ENCODE results near the gene VPS41.
"Not testable (repeated sequence)": the region's sequence is repeated elsewhere in the genome, so short reads cannot be mapped to it uniquely, and the experiment has no call there.

Gene VPS41

GRCh38 chr7:38862666-38863065, 46.3 kb downstream of the VPS41 start:
- Histone ChIP-seq H3K23ac (ENCODE audit: low read length) (no peak overlapping the region), H3K4me1 (ENCODE audit: control insufficient read depth, low read depth, low read length) (no peaks in the 10 kb centered on the region), H2AK5ac (ENCODE audit: low read length) (no peak overlapping the region), H3K27me3 (ENCODE audit: insufficient read depth, low read length, poor library complexity) (no peaks in the 10 kb centered on the region), H2BK5ac (ENCODE audit: low read length) (no peak overlapping the region), H3K79me2 (ENCODE audit: control insufficient read depth, insufficient read depth, low read length) (no peaks in the 10 kb centered on the region), H3K27ac (ENCODE audit: low read depth, low read length) (no peak overlapping the region), H3K36me3 (ENCODE audit: control insufficient read depth, insufficient read depth, low read length) (no peaks in the 10 kb centered on the region), H3K9ac (ENCODE audit: low read length) (no peak overlapping the region), H3K4me3 (ENCODE audit: low read length) (no peak overlapping the region), H3K79me1 (ENCODE audit: low read length) (no peaks in the 10 kb centered on the region), H3K4me2 (ENCODE audit: low read length) (no peak overlapping the region), H3K56ac (ENCODE audit: low read length) (no peak overlapping the region), H3K18ac (ENCODE audit: low read length) (no peak overlapping the region), H4K8ac (ENCODE audit: low read depth, low read length) (no peak overlapping the region), H3K4ac (ENCODE audit: low read depth, low read length) (no peak overlapping the region), H2BK15ac (replicated peaks; ENCODE audit: low read depth) (no peak overlapping the region), H4K5ac (ENCODE audit: low read length) (no peak overlapping the region), H2BK120ac (ENCODE audit: low read depth, low read length) (no peak overlapping the region)
- WGBS (ENCODE audit: extremely low coverage, insufficient coverage, low lambda C conversion rate): no CpG with 5 or more reads among the region's 3 CpGs
- DNase-seq: no peak

DNA sequence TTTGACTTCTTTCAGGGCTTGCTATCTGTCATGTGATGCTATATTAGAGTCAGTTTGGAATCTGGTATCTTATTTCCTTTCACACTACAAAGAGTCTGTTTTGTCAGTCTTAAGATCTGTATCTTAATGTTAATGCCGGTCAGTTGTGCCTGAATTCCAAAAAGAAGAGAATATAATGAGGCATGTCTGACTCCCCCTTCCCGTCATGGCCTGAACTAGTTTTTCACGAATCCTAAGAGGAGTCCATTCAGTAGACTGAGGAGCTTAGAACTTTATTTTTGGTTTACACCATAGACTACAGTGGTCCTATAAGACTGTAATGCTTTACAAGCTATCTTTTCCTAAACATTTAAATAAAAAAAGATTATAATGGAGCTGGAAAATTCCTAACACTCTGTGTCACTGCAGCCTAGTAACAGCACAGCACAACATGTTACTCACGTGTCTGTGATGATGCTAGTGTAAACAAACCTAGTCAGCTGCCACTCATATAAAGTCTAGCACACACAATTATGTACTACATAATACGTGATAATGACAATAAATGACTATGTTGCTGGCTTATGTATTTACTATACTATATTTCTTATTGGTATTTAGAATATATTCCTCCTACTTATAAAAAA, 50.6 kb downstream of the VPS41 start:
- no CpG with 5 or more reads among the region's 5 CpGs for WGBS (ENCODE audit: extremely low coverage, insufficient coverage, low lambda C conversion rate)
- H3K27ac ChIP-seq (ENCODE audit: low read depth, low read length): no peak overlapping the region

DNA sequence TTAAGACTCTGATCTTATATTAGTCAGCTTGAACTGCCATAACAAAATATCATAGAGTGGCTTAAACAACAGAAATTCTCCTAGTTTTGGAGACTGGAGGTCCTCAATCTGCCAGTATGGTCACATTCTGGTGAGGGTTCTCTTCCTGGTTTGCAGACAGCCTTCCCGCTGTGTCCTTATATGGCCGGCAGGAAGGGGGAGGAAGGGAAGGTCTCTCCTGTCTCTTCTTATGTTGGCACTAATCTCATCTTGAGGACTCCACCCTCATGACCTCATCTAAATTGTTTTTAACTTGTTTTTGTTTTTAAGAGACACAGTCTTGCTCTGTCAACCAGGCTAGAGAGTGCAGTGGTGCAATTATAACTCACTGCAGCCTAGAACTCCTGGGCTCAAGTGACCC, 53.1 kb downstream of the VPS41 start:
- peak; percentile 26 for DNase-seq
- Histone ChIP-seq H2BK120ac (ENCODE audit: low read depth, low read length) (no peak overlapping the region), H2AK5ac (ENCODE audit: low read length) (no peak overlapping the region), H3K4me1 (ENCODE audit: control insufficient read depth, low read depth, low read length) (no peaks in the 10 kb centered on the region), H3K56ac (ENCODE audit: low read length) (no peak overlapping the region), H3K9ac (ENCODE audit: low read length) (no peak overlapping the region), H3K36me3 (ENCODE audit: control insufficient read depth, insufficient read depth, low read length) (no peaks in the 10 kb centered on the region), H3K27me3 (ENCODE audit: insufficient read depth, low read length, poor library complexity) (no peaks in the 10 kb centered on the region), H3K79me1 (ENCODE audit: low read length) (no peaks in the 10 kb centered on the region), H2BK5ac (ENCODE audit: low read length) (no peak overlapping the region), H3K23ac (ENCODE audit: low read length) (no peak overlapping the region), H3K27ac (ENCODE audit: low read depth, low read length) (no peak overlapping the region), H3K4me3 (ENCODE audit: low read length) (no peak overlapping the region), H3K79me2 (ENCODE audit: control insufficient read depth, insufficient read depth, low read length) (no peaks in the 10 kb centered on the region), H2BK15ac (replicated peaks; ENCODE audit: low read depth) (no peak overlapping the region), H4K8ac (ENCODE audit: low read depth, low read length) (no peak overlapping the region), H4K5ac (ENCODE audit: low read length) (no peak overlapping the region), H3K18ac (ENCODE audit: low read length) (no peak overlapping the region), H3K4ac (ENCODE audit: low read depth, low read length) (no peak overlapping the region), H3K4me2 (ENCODE audit: low read length) (no peak overlapping the region)
- no CpG with 5 or more reads among the region's 2 CpGs for WGBS (ENCODE audit: extremely low coverage, insufficient coverage, low lambda C conversion rate)

More for the DNA sequence above, 50.6 kb downstream of the VPS41 start:
- Histone ChIP-seq H3K9ac (ENCODE audit: low read length) (no peak overlapping the region), H3K4me2 (ENCODE audit: low read length) (no peak overlapping the region), H3K27me3 (ENCODE audit: insufficient read depth, low read length, poor library complexity) (no peaks in the 10 kb centered on the region), H2BK5ac (ENCODE audit: low read length) (no peak overlapping the region), H4K8ac (ENCODE audit: low read depth, low read length) (no peak overlapping the region), H3K4me1 (ENCODE audit: control insufficient read depth, low read depth, low read length) (no peaks in the 10 kb centered on the region), H3K23ac (ENCODE audit: low read length) (no peak overlapping the region), H3K4ac (ENCODE audit: low read depth, low read length) (no peak overlapping the region), H2BK120ac (ENCODE audit: low read depth, low read length) (no peak overlapping the region), H4K5ac (ENCODE audit: low read length) (no peak overlapping the region), H3K79me1 (ENCODE audit: low read length) (no peaks in the 10 kb centered on the region), H2AK5ac (ENCODE audit: low read length) (no peak overlapping the region), H3K18ac (ENCODE audit: low read length) (no peak overlapping the region), H3K56ac (ENCODE audit: low read length) (no peak overlapping the region), H3K4me3 (ENCODE audit: low read length) (no peak overlapping the region), H2BK15ac (replicated peaks; ENCODE audit: low read depth) (no peak overlapping the region), H3K79me2 (ENCODE audit: control insufficient read depth, insufficient read depth, low read length) (no peaks in the 10 kb centered on the region), H3K36me3 (ENCODE audit: control insufficient read depth, insufficient read depth, low read length) (no peaks in the 10 kb centered on the region)
- DNase-seq: peak; percentile 39

- H3K27ac ChIP-seq (ENCODE audit: low read depth, low read length): no peak overlapping the region
- no peak overlapping the region for H3K56ac ChIP-seq (ENCODE audit: low read length)
- no peak overlapping the region for H2AK5ac ChIP-seq (ENCODE audit: low read length)
- no peaks in the 10 kb centered on the region for H3K36me3 ChIP-seq (ENCODE audit: control insufficient read depth, insufficient read depth, low read length)
- H3K4ac ChIP-seq (ENCODE audit: low read depth, low read length): no peak overlapping the region
- H3K79me1 ChIP-seq (ENCODE audit: low read length): no peaks in the 10 kb centered on the region
- no peak overlapping the region for H3K23ac ChIP-seq (ENCODE audit: low read length)
- H3K4me2 ChIP-seq (ENCODE audit: low read length): no peak overlapping the region
- H3K4me3 ChIP-seq (ENCODE audit: low read length): no peak overlapping the region
- no peak overlapping the region for H4K5ac ChIP-seq (ENCODE audit: low read length)
- H3K4me1 ChIP-seq (ENCODE audit: control insufficient read depth, low read depth, low read length): no peaks in the 10 kb centered on the region
- no peaks in the 10 kb centered on the region for H3K79me2 ChIP-seq (ENCODE audit: control insufficient read depth, insufficient read depth, low read length)
- no peak overlapping the region for H2BK5ac ChIP-seq (ENCODE audit: low read length)
- H3K9ac ChIP-seq (ENCODE audit: low read length): no peak overlapping the region
- H2BK15ac ChIP-seq (replicated peaks; ENCODE audit: low read depth): no peak overlapping the region
- WGBS (ENCODE audit: extremely low coverage, insufficient coverage, low lambda C conversion rate): no CpG with 5 or more reads among the region's 4 CpGs
- H2BK120ac ChIP-seq (ENCODE audit: low read depth, low read length): no peak overlapping the region
- H3K27me3 ChIP-seq (ENCODE audit: insufficient read depth, low read length, poor library complexity): no peaks in the 10 kb centered on the region
- H3K18ac ChIP-seq (ENCODE audit: low read length): no peak overlapping the region
- no peak for DNase-seq
- H4K8ac ChIP-seq (ENCODE audit: low read depth, low read length): no peak overlapping the region
Measured at GRCh38 chr7:38855386-38855785, 53.6 kb downstream of the VPS41 start.

GRCh38 chr7:38854947-38855346, 54.0 kb downstream of the VPS41 start:
- H2BK5ac ChIP-seq (ENCODE audit: low read length); H3K4me3 ChIP-seq (ENCODE audit: low read length); H2BK15ac ChIP-seq (replicated peaks; ENCODE audit: low read depth); H3K4ac ChIP-seq (ENCODE audit: low read depth, low read length); H3K23ac ChIP-seq (ENCODE audit: low read length); DNase-seq; H2BK120ac ChIP-seq (ENCODE audit: low read depth, low read length); H3K4me2 ChIP-seq (ENCODE audit: low read length); H3K18ac ChIP-seq (ENCODE audit: low read length); H3K27me3 ChIP-seq (ENCODE audit: insufficient read depth, low read length, poor library complexity); H3K79me1 ChIP-seq (ENCODE audit: low read length); H3K9ac ChIP-seq (ENCODE audit: low read length); H3K36me3 ChIP-seq (ENCODE audit: control insufficient read depth, insufficient read depth, low read length); H2AK5ac ChIP-seq (ENCODE audit: low read length); H3K27ac ChIP-seq (ENCODE audit: low read depth, low read length); H4K5ac ChIP-seq (ENCODE audit: low read length); H3K79me2 ChIP-seq (ENCODE audit: control insufficient read depth, insufficient read depth, low read length); H4K8ac ChIP-seq (ENCODE audit: low read depth, low read length); H3K56ac ChIP-seq (ENCODE audit: low read length); H3K4me1 ChIP-seq (ENCODE audit: control insufficient read depth, low read depth, low read length): not testable (repeated sequence)
- no CpG with 5 or more reads among the region's 7 CpGs for WGBS (ENCODE audit: extremely low coverage, insufficient coverage, low lambda C conversion rate)

- no peak overlapping the region for H2AK5ac ChIP-seq (ENCODE audit: low read length)
- no peaks in the 10 kb centered on the region for H3K27me3 ChIP-seq (ENCODE audit: insufficient read depth, low read length, poor library complexity)
- H3K18ac ChIP-seq (ENCODE audit: low read length): no peak overlapping the region
- no peak overlapping the region for H3K23ac ChIP-seq (ENCODE audit: low read length)
- H3K36me3 ChIP-seq (ENCODE audit: control insufficient read depth, insufficient read depth, low read length): no peaks in the 10 kb centered on the region
- H3K4me3 ChIP-seq (ENCODE audit: low read length): no peak overlapping the region
- whole genome bisulfite sequencing (ENCODE audit: extremely low coverage, insufficient coverage, low lambda C conversion rate): no CpG with 5 or more reads among the region's 2 CpGs
- DNase-seq: no peak
- H3K27ac ChIP-seq (ENCODE audit: low read depth, low read length): no peak overlapping the region
- no peak overlapping the region for H3K4me2 ChIP-seq (ENCODE audit: low read length)
- no peaks in the 10 kb centered on the region for H3K79me1 ChIP-seq (ENCODE audit: low read length)
- H3K56ac ChIP-seq (ENCODE audit: low read length): no peak overlapping the region
- no peaks in the 10 kb centered on the region for H3K4me1 ChIP-seq (ENCODE audit: control insufficient read depth, low read depth, low read length)
- H3K79me2 ChIP-seq (ENCODE audit: control insufficient read depth, insufficient read depth, low read length): no peaks in the 10 kb centered on the region
- no peak overlapping the region for H4K8ac ChIP-seq (ENCODE audit: low read depth, low read length)
- H2BK5ac ChIP-seq (ENCODE audit: low read length): no peak overlapping the region
- H4K5ac ChIP-seq (ENCODE audit: low read length): no peak overlapping the region
- H3K4ac ChIP-seq (ENCODE audit: low read depth, low read length): no peak overlapping the region
- H3K9ac ChIP-seq (ENCODE audit: low read length): no peak overlapping the region
- no peak overlapping the region for H2BK120ac ChIP-seq (ENCODE audit: low read depth, low read length)
- H2BK15ac ChIP-seq (replicated peaks; ENCODE audit: low read depth): no peak overlapping the region
Measured at GRCh38 chr7:38851321-38851720, 57.7 kb downstream of the VPS41 start.

All from mesendoderm (in vitro differentiated cells).